ENCODE data around the gene GGT6.

DNA sequence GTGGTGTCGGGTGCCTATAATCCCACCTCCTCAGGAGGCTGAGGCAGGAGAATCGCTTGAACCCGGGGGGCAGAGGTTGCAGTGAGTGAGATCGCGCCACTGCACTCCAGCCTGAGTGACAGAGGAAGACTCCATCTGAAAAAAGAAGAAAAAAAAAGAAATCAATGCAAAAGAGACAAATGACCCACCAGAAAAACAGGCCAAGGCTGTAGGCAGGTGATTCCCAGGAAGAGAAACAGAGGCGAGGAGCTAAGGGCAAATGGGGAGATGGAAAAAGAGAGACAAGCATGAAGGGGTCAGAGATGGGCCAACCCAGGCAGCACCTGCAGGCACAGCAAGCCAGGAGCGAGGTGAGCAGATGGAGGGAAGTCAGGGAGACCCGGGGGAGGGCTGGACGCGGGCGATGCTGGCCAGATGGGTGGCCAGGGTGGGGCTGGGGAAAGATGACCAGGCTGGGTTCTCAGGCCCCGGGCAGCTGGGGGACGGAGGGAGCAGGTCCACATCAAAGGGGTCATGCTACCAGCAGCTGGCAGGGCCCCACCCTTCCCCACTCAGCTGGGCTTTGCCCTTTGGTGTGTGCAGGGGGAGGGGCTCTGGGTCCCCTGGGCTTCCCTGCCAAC, 30.7 kb downstream of the GGT6 start:
- TF ChIP-seq, protein P1, sequence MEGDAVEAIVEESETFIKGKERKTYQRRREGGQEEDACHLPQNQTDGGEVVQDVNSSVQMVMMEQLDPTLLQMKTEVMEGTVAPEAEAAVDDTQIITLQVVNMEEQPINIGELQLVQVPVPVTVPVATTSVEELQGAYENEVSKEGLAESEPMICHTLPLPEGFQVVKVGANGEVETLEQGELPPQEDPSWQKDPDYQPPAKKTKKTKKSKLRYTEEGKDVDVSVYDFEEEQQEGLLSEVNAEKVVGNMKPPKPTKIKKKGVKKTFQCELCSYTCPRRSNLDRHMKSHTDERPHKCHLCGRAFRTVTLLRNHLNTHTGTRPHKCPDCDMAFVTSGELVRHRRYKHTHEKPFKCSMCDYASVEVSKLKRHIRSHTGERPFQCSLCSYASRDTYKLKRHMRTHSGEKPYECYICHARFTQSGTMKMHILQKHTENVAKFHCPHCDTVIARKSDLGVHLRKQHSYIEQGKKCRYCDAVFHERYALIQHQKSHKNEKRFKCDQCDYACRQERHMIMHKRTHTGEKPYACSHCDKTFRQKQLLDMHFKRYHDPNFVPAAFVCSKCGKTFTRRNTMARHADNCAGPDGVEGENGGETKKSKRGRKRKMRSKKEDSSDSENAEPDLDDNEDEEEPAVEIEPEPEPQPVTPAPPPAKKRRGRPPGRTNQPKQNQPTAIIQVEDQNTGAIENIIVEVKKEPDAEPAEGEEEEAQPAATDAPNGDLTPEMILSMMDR (IDR thresholded peaks at IDR 0.05; ENCODE audit: low read depth, low read length) = no peak
- no peak for TF ChIP-seq EZH2phosphoT487 (IDR thresholded peaks at IDR 0.05; ENCODE audit: low read depth)

Measured in OCI-LY3 (cell line).